GM13976 (cell line): ENCODE data around the gene RASGEF1C.

Experiments
- DNase-seq: peaks from one replicate; pipeline ENCODE4 v3.0.0; 2012; ENCODE audit warnings: low spot score
- in situ Hi-C: fragments of 300-500 bp; cut with MboI; formaldehyde crosslinking; loops from one replicate; pipeline ENCODE4 v1.12.0; 2022; ENCODE audit warnings: low sequenced_read_pairs, mixed read lengths, inconsistent platforms; ENCODE audit not compliant: unreplicated experiment
- TF ChIP-seq, protein P1 (sequence below): IDR thresholded peaks from 2 replicates; pipeline ENCODE4 v1.5.1; 2012; ENCODE audit warnings: borderline replicate concordance, mild to moderate bottlenecking; ENCODE audit not compliant: insufficient read depth; ENCODE audit errors: extremely low read depth, missing control alignments, control extremely low read depth

The RASGEF1C gene

DNA sequence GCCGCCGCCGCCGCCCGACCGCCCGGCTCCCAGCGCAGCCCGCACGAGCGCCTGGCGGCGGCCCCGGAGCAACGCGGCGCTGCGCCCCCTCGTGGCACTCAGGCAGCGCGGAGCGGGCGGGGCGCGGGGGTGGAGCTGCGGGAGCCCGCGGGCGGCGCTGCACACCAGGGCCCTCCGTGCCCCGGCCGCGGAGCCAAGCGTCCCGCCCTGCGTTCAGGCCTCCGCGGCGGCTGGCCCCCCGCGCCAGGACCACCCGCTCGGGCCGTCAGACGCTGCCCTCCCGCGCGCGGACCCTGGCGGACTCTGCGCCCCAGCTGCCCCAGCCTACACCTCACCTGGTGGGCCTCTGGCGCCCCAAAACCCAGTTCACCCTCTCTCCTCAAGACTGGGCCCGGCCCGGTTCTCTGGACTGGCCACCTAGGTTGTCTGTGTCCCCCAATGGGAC lies at the start of gene RASGEF1C:
TSS of gene RASGEF1C (minus strand) at position 75 of the 445 bp plus-strand sequence. CDS start 71,159 bp downstream, outside the sequence.
- TF ChIP-seq, protein P1, sequence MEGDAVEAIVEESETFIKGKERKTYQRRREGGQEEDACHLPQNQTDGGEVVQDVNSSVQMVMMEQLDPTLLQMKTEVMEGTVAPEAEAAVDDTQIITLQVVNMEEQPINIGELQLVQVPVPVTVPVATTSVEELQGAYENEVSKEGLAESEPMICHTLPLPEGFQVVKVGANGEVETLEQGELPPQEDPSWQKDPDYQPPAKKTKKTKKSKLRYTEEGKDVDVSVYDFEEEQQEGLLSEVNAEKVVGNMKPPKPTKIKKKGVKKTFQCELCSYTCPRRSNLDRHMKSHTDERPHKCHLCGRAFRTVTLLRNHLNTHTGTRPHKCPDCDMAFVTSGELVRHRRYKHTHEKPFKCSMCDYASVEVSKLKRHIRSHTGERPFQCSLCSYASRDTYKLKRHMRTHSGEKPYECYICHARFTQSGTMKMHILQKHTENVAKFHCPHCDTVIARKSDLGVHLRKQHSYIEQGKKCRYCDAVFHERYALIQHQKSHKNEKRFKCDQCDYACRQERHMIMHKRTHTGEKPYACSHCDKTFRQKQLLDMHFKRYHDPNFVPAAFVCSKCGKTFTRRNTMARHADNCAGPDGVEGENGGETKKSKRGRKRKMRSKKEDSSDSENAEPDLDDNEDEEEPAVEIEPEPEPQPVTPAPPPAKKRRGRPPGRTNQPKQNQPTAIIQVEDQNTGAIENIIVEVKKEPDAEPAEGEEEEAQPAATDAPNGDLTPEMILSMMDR = peak; percentile 74
- in situ Hi-C loops = no loop called here
- peak; percentile 88 for DNase-seq

DNA sequence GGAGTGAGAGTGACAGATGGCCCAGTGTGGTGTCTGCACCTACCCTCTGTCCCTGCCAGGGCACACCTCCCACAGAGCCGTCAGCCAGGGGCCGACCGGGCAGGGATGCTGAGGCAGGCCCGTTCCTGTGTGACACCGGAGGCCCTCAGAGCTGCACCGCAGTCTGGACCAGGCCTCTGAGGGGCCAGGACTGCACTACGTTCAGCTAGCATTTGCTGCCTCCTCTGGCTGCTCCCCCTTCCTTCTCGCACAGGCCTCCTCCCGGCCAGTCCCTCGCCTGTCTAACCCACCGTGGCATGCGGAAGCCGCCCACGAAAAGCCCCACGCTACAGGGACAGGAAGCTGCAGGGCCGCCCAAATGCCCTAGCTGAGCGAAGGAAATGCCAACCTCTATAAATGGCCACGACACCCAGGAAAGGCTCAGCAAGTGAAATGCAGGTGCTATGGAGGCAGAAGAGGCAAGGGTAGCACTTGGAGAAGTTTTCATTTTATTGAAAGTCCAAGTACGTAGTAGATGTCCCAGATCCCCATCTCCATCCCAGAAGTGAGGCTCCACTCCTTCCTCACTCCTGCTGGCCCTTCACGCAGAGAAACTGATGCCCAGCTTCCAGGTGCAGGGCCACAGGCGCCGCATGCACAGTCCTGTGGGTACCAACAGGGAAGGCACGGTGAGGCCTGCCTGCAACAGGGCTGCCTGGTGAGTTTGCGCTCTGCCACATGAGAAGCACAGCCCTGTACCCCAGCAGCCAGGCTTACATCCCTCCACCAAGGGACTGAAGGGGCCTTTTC lies 44.2 kb upstream of the RASGEF1C start:
- in situ Hi-C loops = no loop called here
- DNase-seq = no peak
- TF ChIP-seq, protein P1 = no peak

DNA sequence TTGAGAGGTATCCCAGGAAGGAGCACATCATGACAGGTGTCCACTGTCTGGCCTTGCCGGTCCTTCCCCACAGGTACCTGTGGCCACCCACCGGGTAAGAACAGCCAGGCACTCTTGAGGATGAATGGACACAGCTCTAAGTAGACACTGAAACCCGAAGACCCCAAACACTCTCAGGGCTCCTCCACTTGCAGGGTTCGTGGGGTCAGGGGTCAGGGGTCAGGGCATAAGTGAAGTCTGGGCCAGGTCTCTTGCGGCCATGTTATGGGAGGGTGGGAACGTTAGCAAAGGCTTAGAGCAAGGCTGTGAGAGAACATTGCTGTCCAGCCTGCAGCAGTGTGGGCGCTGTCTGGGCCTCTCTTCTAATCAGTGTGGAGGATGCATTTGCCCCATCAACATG lies 42.9 kb upstream of the RASGEF1C start:
- no peak for DNase-seq
- in situ Hi-C loops = no loop called here
- TF ChIP-seq, protein P1 = no peak

DNA sequence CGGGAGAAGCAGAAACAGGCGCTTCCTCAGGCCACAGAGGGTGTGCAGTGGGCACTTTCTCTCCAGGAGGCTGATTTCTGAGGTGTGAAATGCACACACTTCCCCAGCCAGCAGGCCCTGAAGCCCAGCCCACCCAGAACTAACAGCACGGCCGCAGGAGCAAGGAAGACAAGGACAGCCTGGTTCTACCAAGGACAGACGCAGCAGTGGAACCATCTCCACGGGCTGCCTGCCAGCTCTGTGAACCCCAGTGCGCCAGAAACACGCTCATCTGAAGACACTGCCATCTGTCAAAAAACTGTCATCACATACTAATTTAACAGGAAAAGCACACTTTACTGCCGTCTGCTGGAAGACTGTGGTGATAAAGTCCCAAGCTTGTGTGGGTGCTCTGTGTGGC lies 42.1 kb upstream of the RASGEF1C start:
- TF ChIP-seq, protein P1 = no peak
- no peak for DNase-seq
- in situ Hi-C loops = no loop called here

DNA sequence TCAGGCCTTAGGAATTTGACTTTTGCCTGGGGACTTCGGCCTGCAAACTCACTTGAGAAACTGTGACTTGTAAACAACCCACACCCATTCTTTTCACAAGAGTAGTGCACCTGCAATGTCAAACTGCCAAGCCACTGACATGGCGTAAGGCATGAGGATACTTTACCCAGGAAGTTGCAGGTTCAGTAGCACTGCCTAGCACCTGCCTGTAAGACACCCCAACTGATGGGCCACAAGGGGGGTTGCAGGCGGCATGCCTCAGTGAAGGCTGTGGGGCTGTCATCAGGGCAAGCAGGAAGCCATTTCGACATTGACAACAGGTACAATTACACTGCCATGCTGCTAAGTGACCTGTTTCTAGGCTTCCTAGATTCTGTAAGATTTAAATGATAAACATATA lies 41.3 kb upstream of the RASGEF1C start:
- TF ChIP-seq, protein P1 = no peak
- in situ Hi-C loops = no loop called here
- DNase-seq = no peak

DNA sequence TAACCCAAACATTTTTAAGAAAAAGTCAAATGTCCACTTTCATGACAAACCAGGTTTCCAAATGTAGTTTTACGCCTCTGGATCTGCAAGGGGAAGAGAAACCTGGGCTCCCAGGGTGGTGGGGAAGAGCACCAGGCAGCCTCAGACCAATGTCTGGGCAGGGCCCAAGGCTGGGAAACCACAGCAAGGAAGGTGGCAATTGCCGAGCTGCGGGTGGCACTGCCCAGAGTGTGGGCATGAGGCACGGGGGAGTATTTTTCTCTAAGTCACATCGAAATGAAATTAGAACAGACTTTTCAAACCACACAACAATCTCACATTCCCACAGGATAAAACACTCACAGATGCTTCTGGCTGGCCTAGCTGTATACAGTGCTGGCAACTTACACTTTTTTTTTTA lies 32.6 kb upstream of the RASGEF1C start:
- TF ChIP-seq, protein P1 = no peak
- DNase-seq = no peak
- in situ Hi-C loops = no loop called here
